Measurements from ENCODE around the gene ANKRD52.

ANKRD52 gene

GRCh38 chr12:56213878-56214277 is 44.3 kb downstream of the ANKRD52 start (continued):
- TF ChIP-seq, protein P1, sequence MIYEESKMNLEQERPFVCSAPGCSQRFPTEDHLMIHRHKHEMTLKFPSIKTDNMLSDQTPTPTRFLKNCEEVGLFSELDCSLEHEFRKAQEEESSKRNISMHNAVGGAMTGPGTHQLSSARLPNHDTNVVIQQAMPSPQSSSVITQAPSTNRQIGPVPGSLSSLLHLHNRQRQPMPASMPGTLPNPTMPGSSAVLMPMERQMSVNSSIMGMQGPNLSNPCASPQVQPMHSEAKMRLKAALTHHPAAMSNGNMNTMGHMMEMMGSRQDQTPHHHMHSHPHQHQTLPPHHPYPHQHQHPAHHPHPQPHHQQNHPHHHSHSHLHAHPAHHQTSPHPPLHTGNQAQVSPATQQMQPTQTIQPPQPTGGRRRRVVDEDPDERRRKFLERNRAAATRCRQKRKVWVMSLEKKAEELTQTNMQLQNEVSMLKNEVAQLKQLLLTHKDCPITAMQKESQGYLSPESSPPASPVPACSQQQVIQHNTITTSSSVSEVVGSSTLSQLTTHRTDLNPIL (CRISPR knock-in tag; IDR thresholded peaks at IDR 0.05; ENCODE audit: low read depth): no peak
- TF ChIP-seq BACH2 (CRISPR knock-in tag; IDR thresholded peaks at IDR 0.05; ENCODE audit: borderline replicate concordance) (no peak), ZNF8 (CRISPR knock-in tag; IDR thresholded peaks at IDR 0.05) (no peak), ARNTL (CRISPR knock-in tag; IDR thresholded peaks at IDR 0.05; ENCODE audit: borderline replicate concordance, low read depth) (no peak)

GRCh38 chr12:56212361-56212760 is 45.8 kb downstream of the ANKRD52 start:
- TF ChIP-seq ARNTL (CRISPR knock-in tag; IDR thresholded peaks at IDR 0.05; ENCODE audit: borderline replicate concordance, low read depth) (no peak), ZFP30 (CRISPR knock-in tag; IDR thresholded peaks at IDR 0.05) (no peak), CSRNP3 (CRISPR knock-in tag; IDR thresholded peaks at IDR 0.05) (no peak), CSDC2 (CRISPR knock-in tag; IDR thresholded peaks at IDR 0.05) (no peak), ZNF565 (CRISPR knock-in tag; conservative IDR thresholded peaks at IDR 0.05; ENCODE audit: low read depth) (no peak), OSR1 (CRISPR knock-in tag; IDR thresholded peaks at IDR 0.05) (no peak), BACH2 (CRISPR knock-in tag; IDR thresholded peaks at IDR 0.05; ENCODE audit: borderline replicate concordance) (no peak), RARB (CRISPR knock-in tag; IDR thresholded peaks at IDR 0.05) (no peak), ZNF8 (CRISPR knock-in tag; IDR thresholded peaks at IDR 0.05) (no peak), ZFP3 (CRISPR knock-in tag; IDR thresholded peaks at IDR 0.05) (no peak), TOX (CRISPR knock-in tag; IDR thresholded peaks at IDR 0.05; ENCODE audit: borderline replicate concordance) (no peak), TCF4 (CRISPR knock-in tag; IDR thresholded peaks at IDR 0.05; ENCODE audit: borderline replicate concordance) (no peak), ISL1 (CRISPR knock-in tag; IDR thresholded peaks at IDR 0.05) (no peak), PATZ1 (CRISPR knock-in tag; IDR thresholded peaks at IDR 0.05; ENCODE audit: borderline replicate concordance) (no peak)
- TF ChIP-seq, protein P1 (CRISPR knock-in tag; IDR thresholded peaks at IDR 0.05; ENCODE audit: low read depth): no peak
- ATAC-seq: no peak

GRCh38 chr12:56208006-56208405 is 50.2 kb downstream of the ANKRD52 start:
- ATAC-seq: no peak
- TF ChIP-seq BACH2 (CRISPR knock-in tag; IDR thresholded peaks at IDR 0.05; ENCODE audit: borderline replicate concordance) (no peak), CSDC2 (CRISPR knock-in tag; IDR thresholded peaks at IDR 0.05) (no peak), RARB (CRISPR knock-in tag; IDR thresholded peaks at IDR 0.05) (no peak), PATZ1 (CRISPR knock-in tag; IDR thresholded peaks at IDR 0.05; ENCODE audit: borderline replicate concordance) (no peak), ZFP3 (CRISPR knock-in tag; IDR thresholded peaks at IDR 0.05) (no peak), ZFP30 (CRISPR knock-in tag; IDR thresholded peaks at IDR 0.05) (no peak), ZNF8 (CRISPR knock-in tag; IDR thresholded peaks at IDR 0.05) (no peak)
- TF ChIP-seq, protein P1 (CRISPR knock-in tag; IDR thresholded peaks at IDR 0.05; ENCODE audit: low read depth): no peak
- TF ChIP-seq, protein P2, sequence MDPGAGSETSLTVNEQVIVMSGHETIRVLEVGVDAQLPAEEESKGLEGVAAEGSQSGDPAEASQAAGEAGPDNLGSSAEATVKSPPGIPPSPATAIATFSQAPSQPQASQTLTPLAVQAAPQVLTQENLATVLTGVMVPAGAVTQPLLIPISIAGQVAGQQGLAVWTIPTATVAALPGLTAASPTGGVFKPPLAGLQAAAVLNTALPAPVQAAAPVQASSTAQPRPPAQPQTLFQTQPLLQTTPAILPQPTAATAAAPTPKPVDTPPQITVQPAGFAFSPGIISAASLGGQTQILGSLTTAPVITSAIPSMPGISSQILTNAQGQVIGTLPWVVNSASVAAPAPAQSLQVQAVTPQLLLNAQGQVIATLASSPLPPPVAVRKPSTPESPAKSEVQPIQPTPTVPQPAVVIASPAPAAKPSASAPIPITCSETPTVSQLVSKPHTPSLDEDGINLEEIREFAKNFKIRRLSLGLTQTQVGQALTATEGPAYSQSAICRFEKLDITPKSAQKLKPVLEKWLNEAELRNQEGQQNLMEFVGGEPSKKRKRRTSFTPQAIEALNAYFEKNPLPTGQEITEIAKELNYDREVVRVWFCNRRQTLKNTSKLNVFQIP (CRISPR knock-in tag; IDR thresholded peaks at IDR 0.05; ENCODE audit: borderline replicate concordance, low read depth): no peak

Data from SK-N-SH treated with all-trans-retinoic acid at 6 μM for 48 hours (cell line).